Adrenal gland (tissue), 12 donors: ENCODE data around the gene SHH. TPM values are rescaled to one million over a fixed set of nuclear protein-coding genes. Genes with fewer than 3 reads are reported as not detected.

Experiments
- DNase-seq, 7 donors: peaks; one replicate each; pipeline ENCODE4 v3.0.0-alpha.2; 2019 to 2020
- H3K27ac ChIP-seq, 5 donors: fragments of 200-600 bp; sonication (generic) in 4 of 5; 1 replicate in 3 of 5; 2 replicates in 2 of 5; pipeline versions ENCODE4 v1.5.1 to v1.8.0; 2016 to 2020; ENCODE audit warnings: mild to moderate bottlenecking in 1 of 5
- H3K27me3 ChIP-seq: fragments of 200-600 bp; 2 replicates; pipeline ENCODE4 v1.8.0; 2021
- H3K36me3 ChIP-seq, 2 donors: fragments of 200-600 bp; replicated peaks in 1 of 2; 1 replicate in 1 of 2; 2 replicates in 1 of 2; pipeline versions ENCODE4 v1.5.1 to v1.8.0; 2018 to 2022
- H3K4me1 ChIP-seq, 2 donors: fragments of 200-600 bp; replicated peaks in 1 of 2; 1 replicate in 1 of 2; 2 replicates in 1 of 2; pipeline versions ENCODE4 v1.5.1 to v1.8.0; 2018 to 2021
- H3K4me3 ChIP-seq, 4 donors: fragments of 200-600 bp; sonication (generic) in 3 of 4; one replicate each; pipeline ENCODE4 v1.5.1; 2016 to 2018
- H3K9me3 ChIP-seq, 3 donors: fragments of 200-600 bp; sonication (generic) in 1 of 3; replicated peaks in 1 of 3; 1 replicate in 2 of 3; 2 replicates in 1 of 3; pipeline versions ENCODE4 v1.5.1 to v1.8.0; 2016 to 2021
- POLR2A ChIP-seq, 2 donors: fragments of 450-650 bp; IDR thresholded peaks; one replicate each; pipeline ENCODE4 v1.6.1; 2017; ENCODE audit warnings: antibody characterized with exemption in 2 of 2, mild to moderate bottlenecking in 2 of 2, moderate library complexity in 1 of 2
- WGBS, 4 donors: extraction: QIAGEN DNeasy Blood & Tissue Kit in 2 of 4; methylation state at CpG; one replicate each; pipeline versions ENCODE4 v1.1.5 to v1.1.7; 2013 to 2017; 5-methylcytosine and 5-hydroxymethylcytosine counted together
- intact Hi-C, 2 donors: fragments of 100-400 bp; cut with DNase I; formaldehyde crosslinking; loops; one replicate each; pipeline versions ENCODE4 v1.14.1 to v1.15.0; 2022 to 2023
- polyA plus RNA-seq, 3 donors: library from polyadenylated mRNA; stranded (reverse); fragments of 200-250 nt in 2 of 3; fragments of 350-450 nt in 1 of 3; fragmentation: Illumina TruSeq in 1 of 3; extraction: RNeasy Lipid Tissue Mini Kit (QIAGEN cat#74804) in 1 of 3; gene quantifications; one replicate each; pipeline ENCODE4 v1.2.3, GENCODE V29; 2013 to 2014
- total RNA-seq, 9 donors: library from RNA; depleted of rRNA in 4 of 9; stranded (reverse); fragments of >200 nt in 4 of 9; fragments of 120-200 nt in 1 of 9; fragmentation: NEBNext Ultra II Directional in 1 of 9; extraction: Animal tissue kit (Norgen Biotek cat#: 25700) in 1 of 9; gene quantifications; one replicate each; pipeline versions ENCODE4 v1.1.0 to v1.2.4, GENCODE V29; 2013 to 2023
- TF ChIP-seq, protein P1 (sequence below), 6 experiments: fragments of 450-650 bp in 4 of 6; fragments of 200-600 bp in 2 of 6; sonication (generic) in 1 of 6; IDR thresholded peaks; 1 replicate in 5 of 6; 2 replicates in 1 of 6; pipeline versions ENCODE4 v1.5.1 to v1.8.0; 2016 to 2021; ENCODE audit warnings: antibody characterized with exemption in 6 of 6, mild to moderate bottlenecking in 2 of 6, moderate library complexity in 1 of 6
- donor health status: healthy with polysubstance abuse.
- donor health status: Bipolar disorder and iron deficiency.
- donor health status: DM: yes; HTN: yes; CAD: no.
- donor health status: DM: no; HTN: no; CAD: no.
- donor health status: DM: no; HTN: no; CAD: no.
- donor health status: DM: yes; HTN: yes; CAD: no.

The SHH gene
- total and polyA plus RNA-seq, 12 donors = 2.1 to 38.0 (median 11.0) TPM

- no peaks in the 10 kb centered on the region for H3K27me3 ChIP-seq
- intact Hi-C loops = no loop called here
- 86 to 91% (median 91%) methylated on average over 5 of the region's 5 CpGs for WGBS, 4 donors
- no peaks in the 10 kb centered on the region for H3K9me3 ChIP-seq
- TF ChIP-seq, protein P1, sequence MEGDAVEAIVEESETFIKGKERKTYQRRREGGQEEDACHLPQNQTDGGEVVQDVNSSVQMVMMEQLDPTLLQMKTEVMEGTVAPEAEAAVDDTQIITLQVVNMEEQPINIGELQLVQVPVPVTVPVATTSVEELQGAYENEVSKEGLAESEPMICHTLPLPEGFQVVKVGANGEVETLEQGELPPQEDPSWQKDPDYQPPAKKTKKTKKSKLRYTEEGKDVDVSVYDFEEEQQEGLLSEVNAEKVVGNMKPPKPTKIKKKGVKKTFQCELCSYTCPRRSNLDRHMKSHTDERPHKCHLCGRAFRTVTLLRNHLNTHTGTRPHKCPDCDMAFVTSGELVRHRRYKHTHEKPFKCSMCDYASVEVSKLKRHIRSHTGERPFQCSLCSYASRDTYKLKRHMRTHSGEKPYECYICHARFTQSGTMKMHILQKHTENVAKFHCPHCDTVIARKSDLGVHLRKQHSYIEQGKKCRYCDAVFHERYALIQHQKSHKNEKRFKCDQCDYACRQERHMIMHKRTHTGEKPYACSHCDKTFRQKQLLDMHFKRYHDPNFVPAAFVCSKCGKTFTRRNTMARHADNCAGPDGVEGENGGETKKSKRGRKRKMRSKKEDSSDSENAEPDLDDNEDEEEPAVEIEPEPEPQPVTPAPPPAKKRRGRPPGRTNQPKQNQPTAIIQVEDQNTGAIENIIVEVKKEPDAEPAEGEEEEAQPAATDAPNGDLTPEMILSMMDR (IDR thresholded peaks at IDR 0.05) = no peak
- no peak for TF ChIP-seq POLR2A (IDR thresholded peaks at IDR 0.05)
- no peak for DNase-seq
- no peaks in the 10 kb centered on the region for H3K36me3 ChIP-seq
- no peak overlapping the region for H3K4me3 ChIP-seq
- H3K27ac ChIP-seq = no peak overlapping the region
- no peaks in the 10 kb centered on the region for H3K4me1 ChIP-seq
Measured at GRCh38 chr7:155846156-155846555, 33.9 kb upstream of the SHH start.

GRCh38 chr7:155845226-155845625, 33.0 kb upstream of the SHH start:
- Histone ChIP-seq H3K9me3 (no peaks in the 10 kb centered on the region), H3K4me1 (no peaks in the 10 kb centered on the region), H3K4me3 (no peak overlapping the region), H3K36me3 (no peaks in the 10 kb centered on the region), H3K27ac (no peak overlapping the region), H3K27me3 (no peaks in the 10 kb centered on the region)
- no peak for DNase-seq
- 91 to 95% (median 93%) methylated on average over 10 to 14 of the region's 14 CpGs for WGBS, 4 donors
- TF ChIP-seq, protein P1 (IDR thresholded peaks at IDR 0.05) = no peak
- TF ChIP-seq POLR2A (IDR thresholded peaks at IDR 0.05) = no peak
- intact Hi-C loops = no loop called here

DNA sequence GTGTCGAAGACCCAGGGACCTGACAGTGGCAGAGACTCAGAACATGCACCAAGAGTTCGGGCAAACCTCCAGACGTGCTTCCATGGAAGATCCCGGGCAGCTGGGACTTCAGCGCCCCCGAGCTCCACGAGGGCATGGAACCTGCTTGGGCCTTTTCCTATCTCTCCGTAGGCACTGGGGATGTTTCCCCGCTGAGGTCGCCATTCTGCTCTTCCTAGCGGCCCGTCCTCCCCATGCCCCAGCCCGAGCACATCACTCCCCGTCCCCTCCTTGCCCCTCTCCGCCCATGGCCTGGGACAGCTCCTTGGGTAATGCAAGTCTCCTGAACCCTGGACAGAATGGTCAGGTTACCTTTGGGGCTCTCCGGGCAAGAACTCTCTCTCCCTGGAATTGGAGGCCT, 32.3 kb upstream of the SHH start:
- Histone ChIP-seq H3K27ac (no peak overlapping the region), H3K4me1 (no peaks in the 10 kb centered on the region), H3K9me3 (no peaks in the 10 kb centered on the region), H3K27me3 (no peaks in the 10 kb centered on the region), H3K4me3 (no peak overlapping the region), H3K36me3 (no peaks in the 10 kb centered on the region)
- DNase-seq = no peak
- 85 to 93% (median 88%) methylated on average over 14 to 16 of the region's 16 CpGs for WGBS, 4 donors
- no peak for TF ChIP-seq POLR2A (IDR thresholded peaks at IDR 0.05)
- TF ChIP-seq, protein P1 (IDR thresholded peaks at IDR 0.05) = no peak
- intact Hi-C loops = no loop called here

- Histone ChIP-seq H3K4me1 (no peaks in the 10 kb centered on the region), H3K27me3 (no peaks in the 10 kb centered on the region), H3K36me3 (no peaks in the 10 kb centered on the region), H3K4me3 (no peak overlapping the region), H3K27ac (no peak overlapping the region), H3K9me3 (no peaks in the 10 kb centered on the region)
- 38 to 76% (median 68%) methylated on average over 10 to 14 of the region's 14 CpGs for WGBS, 4 donors
- DNase-seq = no peak
- intact Hi-C loops = no loop called here
- TF ChIP-seq, protein P1 (IDR thresholded peaks at IDR 0.05) = no peak
- no peak for TF ChIP-seq POLR2A (IDR thresholded peaks at IDR 0.05)
Measured at GRCh38 chr7:155844019-155844453, 31.8 kb upstream of the SHH start.
